ENCODE results near the gene EFNB3.

EFNB3 gene

GRCh38 chr17:7701681-7702080 is 3.3 kb upstream of the EFNB3 start:
- no peak for DNase-seq (ENCODE audit: low read depth in 2 of 2)
- TF ChIP-seq CTCF (IDR thresholded peaks at IDR 0.05; ENCODE audit: low read depth, low read length): no peak

GRCh38 chr17:7702776-7703175 is 2.2 kb upstream of the EFNB3 start:
- no peak for TF ChIP-seq CTCF (IDR thresholded peaks at IDR 0.05; ENCODE audit: low read depth, low read length)
- H3K4me3 ChIP-seq (replicated peaks in 1 of 2; ENCODE audit: low read depth in 2 of 2, low read length in 2 of 2): no peak overlapping the region
- DNase-seq (ENCODE audit: low read depth in 2 of 2): no peak

More at GRCh38 chr17:7701681-7702080, 3.3 kb upstream of the EFNB3 start:
- H3K4me3 ChIP-seq (replicated peaks in 1 of 2; ENCODE audit: low read depth in 2 of 2, low read length in 2 of 2): no peak overlapping the region

GRCh38 chr17:7703584-7704479 is 1.2 kb upstream of the EFNB3 start:
- DNase-seq (ENCODE audit: low read depth in 2 of 2): peak; percentile 33 to 70
- no peak overlapping the region for H3K4me3 ChIP-seq (replicated peaks in 1 of 2; ENCODE audit: low read depth in 2 of 2, low read length in 2 of 2)
- no peak for TF ChIP-seq CTCF (IDR thresholded peaks at IDR 0.05; ENCODE audit: low read depth, low read length)

- DNase-seq (ENCODE audit: low read depth in 2 of 2): no peak
- TF ChIP-seq CTCF (IDR thresholded peaks at IDR 0.05; ENCODE audit: low read depth, low read length): no peak
- peak overlapping the region; percentile 41 to 53 for H3K4me3 ChIP-seq (replicated peaks in 1 of 2; ENCODE audit: low read depth in 2 of 2, low read length in 2 of 2)
These were observed 560 bp downstream of the EFNB3 start for GRCh38 chr17:7705269-7706255.

GRCh38 chr17:7706631-7707354 is 1.8 kb downstream of the EFNB3 start:
- no peak for DNase-seq (ENCODE audit: low read depth in 2 of 2)
- TF ChIP-seq CTCF (IDR thresholded peaks at IDR 0.05; ENCODE audit: low read depth, low read length): no peak
- H3K4me3 ChIP-seq (replicated peaks in 1 of 2; ENCODE audit: low read depth in 2 of 2, low read length in 2 of 2): no peak overlapping the region

GRCh38 chr17:7707446-7707845 is 2.4 kb downstream of the EFNB3 start:
- no peak for TF ChIP-seq CTCF (IDR thresholded peaks at IDR 0.05; ENCODE audit: low read depth, low read length)
- DNase-seq (ENCODE audit: low read depth in 2 of 2): no peak
- H3K4me3 ChIP-seq (replicated peaks in 1 of 2; ENCODE audit: low read depth in 2 of 2, low read length in 2 of 2): no peak overlapping the region

Data from cardiac fibroblast (primary cell).